GM10248 (cell line): ENCODE measurements around the gene GSG1L2.

Experiments
- CTCF ChIA-PET: fragments of 300-600 bp; sonication (Branson Sonifier 250); formaldehyde crosslinking; extraction: SDS; loops from one replicate; lab custom pipeline; 2021; ENCODE audit warnings: antibody characterized with exemption; lab: Yijun Ruan, JAX
- POLR2A ChIA-PET: fragments of 350-650 bp; sonication (Branson Sonifier 250); formaldehyde crosslinking; extraction: SDS; loops from one replicate; lab custom pipeline; 2020; ENCODE audit warnings: antibody characterized with exemption; lab: Yijun Ruan, JAX
- DNase-seq: peaks from one replicate; pipeline ENCODE4 v3.0.0; 2012; ENCODE audit errors: extremely low spot score
- CTCF ChIP-seq: IDR thresholded peaks from 2 replicates; pipeline ENCODE4 v1.5.1; 2012; ENCODE audit warnings: mild to moderate bottlenecking, low read depth; ENCODE audit errors: extremely low read depth, missing control alignments, control extremely low read depth

GSG1L2 gene

GRCh38 chr17:9801505-9801904 is 20.4 kb downstream of the GSG1L2 start:
- DNase-seq, result no peak
- ChIA-PET POLR2A (no interaction called here), CTCF (interaction anchor here (1.0 kb wide), 1 partner anchor 33 kb away, joined by 3 read pairs; no protein-coding TSS in a partner anchor)
- no peak for TF ChIP-seq CTCF

DNA sequence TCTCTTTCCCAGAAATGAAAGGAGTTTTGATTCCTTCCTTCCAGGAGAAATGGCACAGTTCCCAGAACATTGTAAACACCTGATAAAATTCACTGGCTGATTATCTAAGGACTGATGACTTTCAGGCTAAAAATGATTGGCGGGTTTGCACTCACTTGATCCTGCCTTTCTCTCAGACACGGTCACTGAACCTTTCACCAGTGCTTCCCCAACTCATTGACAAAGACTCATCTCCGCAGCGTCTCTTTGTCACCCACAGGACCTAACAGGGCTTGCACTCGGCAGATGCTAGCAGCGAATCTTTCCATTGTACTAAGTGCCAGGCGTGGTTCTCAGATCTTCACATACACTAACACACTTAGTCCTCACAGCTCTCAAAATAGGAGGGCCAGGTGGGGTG is 23.2 kb downstream of the GSG1L2 start:
- ChIA-PET CTCF (no interaction called here), POLR2A (no interaction called here)
- no peak for TF ChIP-seq CTCF
- no peak for DNase-seq

GRCh38 chr17:9798008-9798407 is 23.9 kb downstream of the GSG1L2 start:
- ChIA-PET POLR2A (no interaction called here), CTCF (no interaction called here)
- no peak for TF ChIP-seq CTCF
- no peak for DNase-seq

- no peak for TF ChIP-seq CTCF
- no peak for DNase-seq
- CTCF ChIA-PET, result no interaction called here
- POLR2A ChIA-PET, result no interaction called here
Measured at GRCh38 chr17:9792181-9792840, 29.6 kb downstream of the GSG1L2 start.

DNA sequence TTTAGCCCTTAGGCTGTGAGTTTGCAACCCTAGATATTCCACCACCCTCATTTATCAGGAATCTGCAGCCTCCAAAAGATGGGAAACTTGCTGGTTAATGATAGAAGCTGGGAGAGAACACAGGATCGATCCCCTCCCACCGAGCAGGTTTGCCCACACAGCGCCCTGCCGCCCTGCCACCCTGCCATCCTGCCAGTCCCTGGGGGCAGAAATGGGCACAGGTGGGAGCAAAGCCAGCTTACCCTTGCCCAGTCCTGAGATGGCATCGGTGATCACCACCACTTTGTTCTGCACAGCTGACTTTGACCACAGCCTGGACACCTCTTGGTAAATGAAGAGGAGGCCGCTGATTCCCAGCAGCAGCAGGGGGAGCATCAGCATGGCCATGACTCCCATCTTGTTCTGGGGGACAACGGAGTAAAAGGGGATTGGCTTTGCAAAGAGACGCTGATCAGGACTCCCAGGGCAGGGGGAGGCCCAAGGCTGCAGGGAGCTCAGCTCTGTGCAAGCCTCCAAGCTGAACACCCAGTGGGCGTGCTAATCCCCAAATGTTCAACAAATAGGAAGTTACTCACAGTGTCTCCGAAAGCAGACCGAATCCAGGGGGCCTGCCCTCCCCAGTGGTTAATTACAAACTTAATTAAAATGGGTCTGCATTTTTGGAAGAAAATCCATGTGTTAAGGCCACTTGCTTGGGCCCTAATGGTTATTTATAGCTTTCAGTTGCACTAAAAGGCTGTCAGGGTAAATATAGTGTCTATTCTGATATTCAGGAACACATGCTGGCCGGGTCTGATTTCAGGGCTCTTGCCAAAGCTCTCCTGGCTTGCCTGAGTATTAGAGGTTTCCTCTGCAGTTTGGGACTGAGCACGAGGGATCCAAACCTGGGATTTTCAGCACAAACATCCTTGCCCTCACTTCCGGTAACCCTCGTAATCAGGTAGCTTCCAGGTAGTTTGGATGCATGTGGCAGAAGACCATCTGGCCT is 30.7 kb downstream of the GSG1L2 start, which contains the start of gene DHRS7C:
Gene DHRS7C, minus strand, starts transcription at position 704 of the 988 bp plus-strand sequence. Its CDS starts 308 bp downstream, at position 396.
- ChIA-PET CTCF (no interaction called here), POLR2A (no interaction called here)
- TF ChIP-seq CTCF, result no peak
- DNase-seq, result no peak

- DNase-seq, result no peak
- TF ChIP-seq CTCF, result no peak
- ChIA-PET CTCF (no interaction called here), POLR2A (no interaction called here)
Measured at GRCh38 chr17:9790316-9790715, 31.6 kb downstream of the GSG1L2 start.
